H9 (cell line): Measurements from ENCODE around the gene YLPM1. TPM values are rescaled to one million over a fixed set of nuclear protein-coding genes. Genes with fewer than 3 reads are reported as not detected.

Source experiments
- DNase-seq: peaks from one replicate; pipeline ENCODE4 v3.0.0-alpha.2; 2017
- H2AFZ ChIP-seq: one replicate; pipeline ENCODE4 v1.6.1; 2013; ENCODE audit warnings: mild to moderate bottlenecking, low read length, control low read depth, moderate library complexity
- H2AK5ac ChIP-seq: 2 replicates; pipeline ENCODE4 v1.6.1; 2013; ENCODE audit warnings: low read length, control low read depth, mixed read lengths; ENCODE audit not compliant: insufficient read length
- H2BK120ac ChIP-seq: one replicate; pipeline ENCODE4 v1.6.1; 2013; ENCODE audit warnings: low read depth, mild to moderate bottlenecking, low read length, control low read depth, inconsistent platforms; ENCODE audit not compliant: poor library complexity, severe bottlenecking
- H2BK12ac ChIP-seq: 2 replicates; pipeline ENCODE4 v1.6.1; 2013; ENCODE audit warnings: low read length, control low read depth, mixed read lengths, low read depth; ENCODE audit not compliant: insufficient read length
- H2BK15ac ChIP-seq: 2 replicates; pipeline ENCODE4 v1.6.1; 2013; ENCODE audit warnings: low read depth, low read length, control low read depth
- H2BK20ac ChIP-seq: one replicate; pipeline ENCODE4 v1.6.1; 2013; ENCODE audit warnings: low read depth, mild to moderate bottlenecking, low read length, control low read depth, inconsistent platforms; ENCODE audit not compliant: poor library complexity, severe bottlenecking
- H2BK5ac ChIP-seq: 2 replicates; pipeline ENCODE4 v1.6.1; 2013; ENCODE audit warnings: low read length, control low read depth, mixed read lengths; ENCODE audit not compliant: insufficient read length
- H3K14ac ChIP-seq: 2 replicates; pipeline ENCODE4 v1.6.1; 2013; ENCODE audit warnings: low read length, control low read depth; ENCODE audit not compliant: insufficient read depth
- H3K18ac ChIP-seq: 2 replicates; pipeline ENCODE4 v1.6.1; 2013; ENCODE audit warnings: low read depth, mild to moderate bottlenecking, mixed read lengths, low read length, control low read depth; ENCODE audit not compliant: insufficient read length
- H3K23ac ChIP-seq: 2 replicates; pipeline ENCODE4 v1.6.1; 2013; ENCODE audit warnings: low read length, control low read depth, mixed read lengths, low read depth; ENCODE audit not compliant: insufficient read length
- H3K23me2 ChIP-seq: 2 replicates; pipeline ENCODE4 v1.6.1; 2013; ENCODE audit warnings: low read depth, mild to moderate bottlenecking, mixed read lengths, low read length, control low read depth; ENCODE audit not compliant: insufficient read length, poor library complexity, severe bottlenecking
- H3K27ac ChIP-seq: 2 replicates; pipeline ENCODE4 v1.5.1; 2013; ENCODE audit warnings: low read length, control low read depth, mixed read lengths, low read depth; ENCODE audit not compliant: insufficient read length
- H3K27me3 ChIP-seq: 2 replicates; pipeline ENCODE4 v1.6.1; 2013; ENCODE audit warnings: low read length, control low read depth, inconsistent platforms; ENCODE audit not compliant: insufficient read depth
- H3K4ac ChIP-seq: 2 replicates; pipeline ENCODE4 v1.6.1; 2013; ENCODE audit warnings: low read depth, mild to moderate bottlenecking, control low read depth, inconsistent platforms, low read length, moderate library complexity
- H3K4me1 ChIP-seq: 2 replicates; pipeline ENCODE4 v1.6.1; 2013; ENCODE audit warnings: low read length, control low read depth, inconsistent platforms; ENCODE audit not compliant: insufficient read depth
- H3K4me2 ChIP-seq: 2 replicates; pipeline ENCODE4 v1.6.1; 2013; ENCODE audit warnings: low read length, control low read depth, mixed read lengths; ENCODE audit not compliant: insufficient read length, insufficient read depth
- H3K56ac ChIP-seq: 2 replicates; pipeline ENCODE4 v1.6.1; 2013; ENCODE audit warnings: low read depth, mild to moderate bottlenecking, mixed read lengths, low read length, control low read depth; ENCODE audit not compliant: insufficient read length
- H3K79me1 ChIP-seq: 2 replicates; pipeline ENCODE4 v1.6.1; 2013; ENCODE audit warnings: low read depth, mild to moderate bottlenecking, moderate library complexity, low read length, control low read depth, inconsistent platforms; ENCODE audit not compliant: insufficient read depth, poor library complexity, severe bottlenecking
- H3K79me2 ChIP-seq: 2 replicates; pipeline ENCODE4 v1.6.1; 2013; ENCODE audit warnings: low read length, control low read depth, inconsistent platforms; ENCODE audit not compliant: insufficient read depth
- H3K9ac ChIP-seq: 2 replicates; pipeline ENCODE4 v1.6.1; 2013; ENCODE audit warnings: low read length, control low read depth, mixed read lengths; ENCODE audit not compliant: insufficient read length; ENCODE audit errors: extremely low read depth
- H3K9me3 ChIP-seq: one replicate; pipeline ENCODE4 v1.6.1; 2013; ENCODE audit warnings: low read depth, low read length, inconsistent platforms; ENCODE audit not compliant: control insufficient read depth
- H3T11ph ChIP-seq: one replicate; pipeline ENCODE4 v1.6.1; 2013; ENCODE audit warnings: mild to moderate bottlenecking, low read length, control low read depth, inconsistent platforms
- H4K20me1 ChIP-seq: one replicate; pipeline ENCODE4 v1.6.1; 2013; ENCODE audit not compliant: control insufficient read depth, insufficient read length, insufficient read depth
- H4K5ac ChIP-seq: 2 replicates; pipeline ENCODE4 v1.6.1; 2013; ENCODE audit warnings: low read depth, mild to moderate bottlenecking, mixed read lengths, low read length, control low read depth; ENCODE audit not compliant: insufficient read length
- H4K8ac ChIP-seq: replicated peaks from 2 replicates; pipeline ENCODE4 v1.6.1; 2013; ENCODE audit warnings: low read length, control low read depth, mixed read lengths, low read depth; ENCODE audit not compliant: insufficient read length
- H4K91ac ChIP-seq: 2 replicates; pipeline ENCODE4 v1.6.1; 2013; ENCODE audit warnings: low read depth, mild to moderate bottlenecking, moderate library complexity, mixed read lengths, low read length, control low read depth; ENCODE audit not compliant: insufficient read length
- H3K27ac Mint-ChIP-seq, 3 experiments: 2 replicates in 2 of 3; 3 replicates in 1 of 3; pipeline ENCODE4 v1.8.0; 2020 to 2021; ENCODE audit warnings: mixed read lengths in 3 of 3, mild to moderate bottlenecking in 1 of 3, moderate library complexity in 1 of 3
- H3K27me3 Mint-ChIP-seq: 2 replicates; pipeline ENCODE4 v1.8.0; 2021; ENCODE audit warnings: low read depth, mild to moderate bottlenecking, moderate library complexity, mixed read lengths
- H3K36me3 Mint-ChIP-seq, 3 experiments: 2 replicates in 2 of 3; 3 replicates in 1 of 3; pipeline ENCODE4 v1.8.0; 2020 to 2021; ENCODE audit warnings: low read depth in 3 of 3, mixed read lengths in 3 of 3; ENCODE audit not compliant: insufficient read depth in 1 of 3
- H3K4me1 Mint-ChIP-seq, 2 experiments: 2 replicates each; pipeline ENCODE4 v1.8.0; 2020; ENCODE audit warnings: mixed read lengths in 2 of 2
- H3K4me3 Mint-ChIP-seq, 2 experiments: 2 replicates in 1 of 2; 3 replicates in 1 of 2; pipeline ENCODE4 v1.8.0; 2020 to 2021; ENCODE audit warnings: mild to moderate bottlenecking in 2 of 2, mixed read lengths in 2 of 2, moderate library complexity in 1 of 2
- H3K9me3 Mint-ChIP-seq, 2 experiments: 2 replicates in 1 of 2; 3 replicates in 1 of 2; pipeline ENCODE4 v1.8.0; 2020; ENCODE audit warnings: mild to moderate bottlenecking in 2 of 2, mixed read lengths in 2 of 2, moderate library complexity in 1 of 2
- CTCF ChIP-seq: fragments of 200-600 bp; sonication (generic); conservative IDR thresholded peaks from 3 replicates; pipeline ENCODE4 v1.8.0; 2021; ENCODE audit warnings: antibody characterized with exemption, mild to moderate bottlenecking
- WGBS: extraction: QIAGEN DNeasy Blood & Tissue Kit; methylation state at CpG from one replicate; pipeline ENCODE4 v1.1.7; 2013; ENCODE audit warnings: missing lambda C conversion rate, low lambda C conversion rate, mixed read lengths; ENCODE audit not compliant: insufficient read length; ENCODE audit errors: extremely low coverage; 5-methylcytosine and 5-hydroxymethylcytosine counted together
- total RNA-seq: library from RNA; stranded (reverse); gene quantifications from 2 replicates; pipeline ENCODE4 v1.2.1, GENCODE V29; 2021

The YLPM1 gene
- total RNA-seq, 1 experiment from 2014 or later, result 82.2 TPM

GRCh38 chr14:74771399-74771798 is 8.3 kb downstream of the YLPM1 start:
- Mint-ChIP-seq H3K4me3 (no peak overlapping the region), H3K36me3 (peaks cover 8 to 16% (median 15%) of the 10 kb centered on the region in 3 experiments), H3K27me3 (no peaks in the 10 kb centered on the region), H3K9me3 (no peaks in the 10 kb centered on the region), H3K4me1 (peaks cover 11 to 17% of the 10 kb centered on the region in 2 experiments), H3K27ac (no peak overlapping the region; a peak in 1 of 7 replicates)
- no peak overlapping the region for H2AK5ac ChIP-seq
- H3K4me2 ChIP-seq, result no peak overlapping the region
- H2AFZ ChIP-seq, result no peak overlapping the region
- no peak overlapping the region for H3K23ac ChIP-seq
- H3T11ph ChIP-seq, result no peak overlapping the region
- no peaks in the 10 kb centered on the region for H3K23me2 ChIP-seq
- H3K27me3 ChIP-seq, result no peaks in the 10 kb centered on the region
- H2BK15ac ChIP-seq, result no peak overlapping the region
- no peak for TF ChIP-seq CTCF
- no peak for DNase-seq
- H3K27ac ChIP-seq, result no peak overlapping the region
- no peak overlapping the region for H3K18ac ChIP-seq
- H2BK12ac ChIP-seq, result no peak overlapping the region
- H2BK20ac ChIP-seq, result no peak overlapping the region
- no peak overlapping the region for H2BK5ac ChIP-seq
- H4K91ac ChIP-seq, result no peak overlapping the region
- no peak overlapping the region for H3K4ac ChIP-seq
- H3K14ac ChIP-seq, result no peak overlapping the region
- no peaks in the 10 kb centered on the region for H3K4me1 ChIP-seq
- no peak overlapping the region for H4K5ac ChIP-seq
- H4K8ac ChIP-seq, result no peak overlapping the region
- H3K56ac ChIP-seq, result no peak overlapping the region
- no peak overlapping the region for H3K9ac ChIP-seq
- H3K79me2 ChIP-seq, result peaks cover 26% of the 10 kb centered on the region; the same call in 1 of the 2 replicates
- no peaks in the 10 kb centered on the region for H4K20me1 ChIP-seq
- H2BK120ac ChIP-seq, result no peak overlapping the region
- no CpG with 5 or more reads among the region's 5 CpGs for WGBS
- H3K79me1 ChIP-seq, result peaks cover 6% of the 10 kb centered on the region
- H3K9me3 ChIP-seq, result no peaks in the 10 kb centered on the region
